ENCODE measurements around the gene CTPS1. TPM values are rescaled to one million over a fixed set of nuclear protein-coding genes. Genes with fewer than 3 reads are reported as not detected.

CTPS1 gene
- polyA plus RNA-seq, 1 donor (not counting 4 experiments of a cell fraction or from before 2014, with no cell fraction given): 43.3 TPM

- H3K79me2 ChIP-seq (ENCODE audit: control insufficient read depth, insufficient read depth, low read length): no peaks in the 10 kb centered on the region
- peaks cover 11% of the 10 kb centered on the region for H3K4me1 ChIP-seq (ENCODE audit: control insufficient read depth, extremely low read depth, insufficient read depth, low read length)
- DNase-seq (ENCODE audit: low read depth, low spot score): no peak
- H4K20me1 ChIP-seq (ENCODE audit: control insufficient read depth, extremely low read depth, insufficient read depth, low read length): no peaks in the 10 kb centered on the region
- no peaks in the 10 kb centered on the region for H3K27me3 ChIP-seq (ENCODE audit: control insufficient read depth, extremely low read depth, insufficient read depth, low read length)
- no peak overlapping the region for H3K27ac ChIP-seq (ENCODE audit: control insufficient read depth, insufficient read depth, low read length)
- no peak overlapping the region for H3K9ac ChIP-seq (ENCODE audit: control insufficient read depth, extremely low read depth, insufficient read depth, low read length)
- no peaks in the 10 kb centered on the region for H3K9me1 ChIP-seq (ENCODE audit: control insufficient read depth, extremely low read depth, insufficient read depth, low read length)
- no peak overlapping the region for H2AFZ ChIP-seq (ENCODE audit: control insufficient read depth, low read length)
- peaks cover 0 to 9% of the 10 kb centered on the region in 2 experiments for H3K36me3 ChIP-seq (ENCODE audit: control insufficient read depth in 2 of 2, extremely low read depth in 1 of 2, insufficient read depth in 2 of 2, low read length in 2 of 2)
- no peak overlapping the region for H3K4me3 ChIP-seq (ENCODE audit: control insufficient read depth in 2 of 3, extremely low read depth in 1 of 3, insufficient read depth in 2 of 3, low read depth in 1 of 3, low read length in 3 of 3)
- no peak overlapping the region for H3K4me2 ChIP-seq (ENCODE audit: control insufficient read depth, extremely low read depth, insufficient read depth, low read depth, low read length)
- FAIRE-seq: no peak
- dilution Hi-C loops (cut with MboI; ENCODE audit: extremely low pct_ligation_motif_present, low sequenced_read_pairs): no loop called here
- no peak for TF ChIP-seq CTCF (optimal IDR thresholded peaks at IDR 0.05 in 1 of 3, IDR thresholded peaks at IDR 0.05 in 1 of 3, conservative IDR thresholded peaks at IDR 0.05 in 1 of 3; ENCODE audit: extremely low read depth in 1 of 3, insufficient read depth in 2 of 3, low read length in 3 of 3)
- TF ChIP-seq EZH2 (IDR thresholded peaks at IDR 0.05; ENCODE audit: low read length): no peak
- no peaks in the 10 kb centered on the region for H3K9me3 ChIP-seq (ENCODE audit: control insufficient read depth, low read depth, low read length)
Observed at GRCh38 chr1:41051022-41051421, 71.5 kb downstream of the CTPS1 start.

GRCh38 chr1:41053316-41053715 lies 73.8 kb downstream of the CTPS1 start:
- H4K20me1 ChIP-seq (ENCODE audit: control insufficient read depth, extremely low read depth, insufficient read depth, low read length): no peaks in the 10 kb centered on the region
- no peaks in the 10 kb centered on the region for H3K79me2 ChIP-seq (ENCODE audit: control insufficient read depth, insufficient read depth, low read length)
- no peaks in the 10 kb centered on the region for H3K9me3 ChIP-seq (ENCODE audit: control insufficient read depth, low read depth, low read length)
- H3K36me3 ChIP-seq (ENCODE audit: control insufficient read depth in 2 of 2, extremely low read depth in 1 of 2, insufficient read depth in 2 of 2, low read length in 2 of 2): peaks cover 0 to 6% of the 10 kb centered on the region in 2 experiments
- DNase-seq (ENCODE audit: low read depth, low spot score) (no peak), FAIRE-seq (no peak)
- no peaks in the 10 kb centered on the region for H3K4me1 ChIP-seq (ENCODE audit: control insufficient read depth, extremely low read depth, insufficient read depth, low read length)
- no peak overlapping the region for H3K9ac ChIP-seq (ENCODE audit: control insufficient read depth, extremely low read depth, insufficient read depth, low read length)
- TF ChIP-seq CTCF (optimal IDR thresholded peaks at IDR 0.05 in 1 of 3, IDR thresholded peaks at IDR 0.05 in 1 of 3, conservative IDR thresholded peaks at IDR 0.05 in 1 of 3; ENCODE audit: extremely low read depth in 1 of 3, insufficient read depth in 2 of 3, low read length in 3 of 3): no peak
- no peak for TF ChIP-seq EZH2 (IDR thresholded peaks at IDR 0.05; ENCODE audit: low read length)
- dilution Hi-C loops (cut with MboI; ENCODE audit: extremely low pct_ligation_motif_present, low sequenced_read_pairs): no loop called here
- H2AFZ ChIP-seq (ENCODE audit: control insufficient read depth, low read length): no peak overlapping the region
- no peak overlapping the region for H3K4me2 ChIP-seq (ENCODE audit: control insufficient read depth, extremely low read depth, insufficient read depth, low read depth, low read length)
- H3K9me1 ChIP-seq (ENCODE audit: control insufficient read depth, extremely low read depth, insufficient read depth, low read length): no peaks in the 10 kb centered on the region
- no peak overlapping the region for H3K27ac ChIP-seq (ENCODE audit: control insufficient read depth, insufficient read depth, low read length)
- H3K4me3 ChIP-seq (ENCODE audit: control insufficient read depth in 2 of 3, extremely low read depth in 1 of 3, insufficient read depth in 2 of 3, low read depth in 1 of 3, low read length in 3 of 3): no peak overlapping the region
- H3K27me3 ChIP-seq (ENCODE audit: control insufficient read depth, extremely low read depth, insufficient read depth, low read length): no peaks in the 10 kb centered on the region

Measured in keratinocyte (primary cell).